SU-DHL-6 (cell line): ENCODE data around the gene JSRP1.

Source experiments
- EZH2phosphoT487 ChIP-seq: fragments of 200-600 bp; sonication (generic), shearing (Covaris generic); conservative IDR thresholded peaks from 2 replicates; pipeline ENCODE4 v1.6.1; 2018; ENCODE audit warnings: mild to moderate bottlenecking, antibody characterized with exemption, low read length, moderate library complexity, mixed read lengths
- TF ChIP-seq, protein P1 (sequence below): fragments of 200-600 bp; sonication (generic); IDR thresholded peaks from one replicate; pipeline ENCODE4 v1.5.1; 2017; ENCODE audit warnings: antibody characterized with exemption, mild to moderate bottlenecking, low read length, moderate library complexity; ENCODE audit not compliant: insufficient read depth, poor library complexity, severe bottlenecking

DNA sequence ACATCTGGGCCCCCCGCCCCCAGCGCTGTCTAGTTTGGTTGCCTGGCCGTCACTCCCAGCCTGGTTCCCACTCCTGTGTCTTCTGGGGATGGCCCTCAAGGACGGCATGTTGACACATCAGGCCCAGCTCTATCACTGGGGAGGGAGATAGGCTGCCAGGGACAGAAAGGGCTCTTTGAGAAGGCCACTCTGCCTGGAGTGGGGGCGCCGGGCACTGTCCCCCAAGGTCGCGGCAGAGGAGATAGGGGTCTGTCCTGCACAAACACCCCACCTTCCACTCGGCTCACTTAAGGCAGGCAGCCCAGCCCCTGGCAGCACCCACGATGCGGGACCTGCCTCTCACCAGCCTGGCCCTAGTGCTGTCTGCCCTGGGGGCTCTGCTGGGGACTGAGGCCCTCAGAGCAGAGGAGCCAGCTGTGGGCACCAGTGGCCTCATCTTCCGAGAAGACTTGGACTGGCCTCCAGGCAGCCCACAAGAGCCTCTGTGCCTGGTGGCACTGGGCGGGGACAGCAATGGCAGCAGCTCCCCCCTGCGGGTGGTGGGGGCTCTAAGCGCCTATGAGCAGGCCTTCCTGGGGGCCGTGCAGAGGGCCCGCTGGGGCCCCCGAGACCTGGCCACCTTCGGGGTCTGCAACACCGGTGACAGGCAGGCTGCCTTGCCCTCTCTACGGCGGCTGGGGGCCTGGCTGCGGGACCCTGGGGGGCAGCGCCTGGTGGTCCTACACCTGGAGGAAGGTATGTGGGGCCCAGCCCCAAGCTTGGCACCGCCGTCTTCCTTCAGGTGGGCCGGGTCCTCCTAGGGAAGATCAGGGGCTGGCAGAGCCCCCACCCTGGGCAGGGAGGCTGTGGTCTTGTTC lies 7.0 kb downstream of the JSRP1 start, which contains the start of gene AMH:
- TF ChIP-seq, protein P1, sequence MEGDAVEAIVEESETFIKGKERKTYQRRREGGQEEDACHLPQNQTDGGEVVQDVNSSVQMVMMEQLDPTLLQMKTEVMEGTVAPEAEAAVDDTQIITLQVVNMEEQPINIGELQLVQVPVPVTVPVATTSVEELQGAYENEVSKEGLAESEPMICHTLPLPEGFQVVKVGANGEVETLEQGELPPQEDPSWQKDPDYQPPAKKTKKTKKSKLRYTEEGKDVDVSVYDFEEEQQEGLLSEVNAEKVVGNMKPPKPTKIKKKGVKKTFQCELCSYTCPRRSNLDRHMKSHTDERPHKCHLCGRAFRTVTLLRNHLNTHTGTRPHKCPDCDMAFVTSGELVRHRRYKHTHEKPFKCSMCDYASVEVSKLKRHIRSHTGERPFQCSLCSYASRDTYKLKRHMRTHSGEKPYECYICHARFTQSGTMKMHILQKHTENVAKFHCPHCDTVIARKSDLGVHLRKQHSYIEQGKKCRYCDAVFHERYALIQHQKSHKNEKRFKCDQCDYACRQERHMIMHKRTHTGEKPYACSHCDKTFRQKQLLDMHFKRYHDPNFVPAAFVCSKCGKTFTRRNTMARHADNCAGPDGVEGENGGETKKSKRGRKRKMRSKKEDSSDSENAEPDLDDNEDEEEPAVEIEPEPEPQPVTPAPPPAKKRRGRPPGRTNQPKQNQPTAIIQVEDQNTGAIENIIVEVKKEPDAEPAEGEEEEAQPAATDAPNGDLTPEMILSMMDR, result no peak
- TF ChIP-seq EZH2phosphoT487, result no peak
